GM19463 (cell line): ENCODE data around the gene OSBPL3.

Experiments
- ATAC-seq: cut with Tn5 transposase; IDR thresholded peaks from one replicate; pipeline ENCODE4 v1.9.1; 2021; ENCODE audit warnings: mild to moderate bottlenecking, moderate library complexity; ENCODE audit not compliant: unreplicated experiment

OSBPL3 gene

DNA sequence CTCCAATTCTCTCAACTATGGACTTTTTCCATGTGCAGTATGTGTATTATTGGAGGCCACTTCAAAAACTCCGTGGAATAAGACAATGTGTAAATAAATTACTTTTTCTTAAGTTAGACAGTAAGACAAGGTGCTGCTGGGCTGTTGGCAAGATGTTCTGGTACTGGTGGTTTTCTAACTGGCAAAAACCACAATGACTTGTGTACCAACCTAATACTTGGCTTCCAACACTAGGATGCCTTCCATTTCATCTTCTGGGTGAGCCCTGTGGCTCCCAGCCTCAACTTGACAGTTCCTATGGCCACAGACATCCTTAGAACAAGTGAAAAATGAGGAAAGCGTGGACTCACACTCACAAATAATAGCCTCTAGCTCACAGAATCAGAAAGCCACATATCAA lies 77.0 kb downstream of the OSBPL3 start:
- no peak for ATAC-seq

GRCh38 chr7:24902276-24902675 lies 77.7 kb downstream of the OSBPL3 start:
- ATAC-seq, result no peak

- ATAC-seq, result peak; percentile 54
Observed at GRCh38 chr7:24899905-24900304, 80.1 kb downstream of the OSBPL3 start.

DNA sequence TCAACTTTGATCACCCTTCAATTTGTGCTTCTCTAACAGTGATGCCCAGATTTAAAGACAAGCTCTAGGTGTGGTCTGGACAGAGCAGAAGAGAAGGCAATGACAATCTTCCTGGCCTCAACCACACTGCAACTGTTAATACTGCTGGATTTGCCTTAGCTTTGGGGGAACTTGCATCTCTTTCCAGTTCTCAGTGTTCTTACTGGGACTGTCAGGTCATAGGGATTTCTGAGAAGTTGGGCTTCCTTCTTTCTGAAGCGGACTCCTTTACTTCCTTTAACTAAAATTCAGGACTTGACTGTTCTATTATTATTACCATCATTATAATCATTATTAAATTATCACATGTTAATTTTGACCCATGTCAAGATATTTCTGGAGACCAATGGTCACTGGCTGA lies 80.8 kb downstream of the OSBPL3 start:
- ATAC-seq, result no peak

DNA sequence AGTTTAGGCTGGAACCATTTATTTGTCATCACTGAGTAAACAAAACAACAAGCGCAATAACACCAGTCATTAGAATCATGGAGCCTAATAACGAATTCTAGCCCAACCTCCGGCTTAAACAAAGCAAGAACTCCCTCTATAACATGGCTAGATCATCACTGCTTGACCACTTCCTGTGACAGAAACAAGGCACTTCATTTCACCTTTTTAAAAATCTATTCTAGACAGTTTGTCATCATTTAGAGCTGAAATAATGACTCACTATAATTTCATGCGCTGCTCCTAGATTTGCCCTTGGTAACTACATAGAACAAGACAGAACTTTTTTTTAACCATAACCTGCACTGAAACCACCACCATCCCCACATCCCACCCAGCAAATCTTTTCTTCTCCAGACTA lies 81.3 kb downstream of the OSBPL3 start:
- peak; percentile 38 for ATAC-seq

- peak; percentile 61 for ATAC-seq
Observed at GRCh38 chr7:24896031-24896501, 83.9 kb downstream of the OSBPL3 start.

- ATAC-seq, result no peak
Observed at GRCh38 chr7:24894429-24895221, 85.4 kb downstream of the OSBPL3 start.

DNA sequence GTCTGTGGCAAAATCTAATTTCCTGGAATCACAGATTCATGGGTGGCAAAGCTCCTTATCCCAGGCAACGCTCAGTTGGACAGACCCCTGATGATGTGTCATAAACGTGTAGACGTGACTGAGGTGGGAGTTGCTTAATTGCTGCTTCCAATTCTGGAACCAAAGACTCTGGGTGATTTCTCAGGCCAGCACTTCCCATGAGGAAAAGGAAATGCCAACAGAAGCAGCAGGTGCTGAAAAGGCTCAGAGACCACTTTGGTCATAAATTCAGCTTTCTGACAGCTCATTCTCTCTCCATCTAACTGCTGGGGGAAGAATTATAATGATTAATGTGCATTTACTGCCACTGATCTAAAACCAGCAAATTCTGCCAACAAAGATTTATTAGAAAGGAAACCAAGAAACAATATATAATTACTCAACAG lies 88.7 kb downstream of the OSBPL3 start:
- no peak for ATAC-seq

GRCh38 chr7:24889611-24890010 lies 90.4 kb downstream of the OSBPL3 start:
- peak; percentile 65 for ATAC-seq

GRCh38 chr7:24888653-24889052 lies 91.3 kb downstream of the OSBPL3 start:
- no peak for ATAC-seq

GRCh38 chr7:24885716-24886115 lies 94.3 kb downstream of the OSBPL3 start:
- no peak for ATAC-seq

GRCh38 chr7:24885305-24885704 lies 94.7 kb downstream of the OSBPL3 start:
- no peak for ATAC-seq

GRCh38 chr7:24884401-24884800 lies 95.6 kb downstream of the OSBPL3 start:
- ATAC-seq, result no peak

DNA sequence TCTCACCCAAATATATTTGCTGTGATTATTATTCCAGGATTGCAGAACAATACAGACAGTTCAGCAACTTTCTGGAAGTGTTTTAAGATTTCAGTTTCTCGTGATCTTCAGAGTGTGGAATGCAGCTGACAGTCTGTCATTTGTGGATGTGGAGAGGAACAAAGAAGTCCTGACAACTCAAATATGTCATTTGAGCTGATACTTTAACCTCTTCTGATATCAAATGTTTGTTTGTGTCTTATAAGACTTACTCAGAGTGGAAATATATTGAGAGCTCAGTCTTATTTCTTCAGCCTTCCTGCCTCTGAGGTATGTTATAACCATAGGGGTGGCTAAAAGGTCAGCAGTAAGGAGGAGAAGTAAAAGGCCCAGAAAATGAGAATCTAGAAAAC lies 96.4 kb downstream of the OSBPL3 start:
- ATAC-seq, result no peak

- no peak for ATAC-seq
Observed at GRCh38 chr7:24882989-24883621, 96.9 kb downstream of the OSBPL3 start.

DNA sequence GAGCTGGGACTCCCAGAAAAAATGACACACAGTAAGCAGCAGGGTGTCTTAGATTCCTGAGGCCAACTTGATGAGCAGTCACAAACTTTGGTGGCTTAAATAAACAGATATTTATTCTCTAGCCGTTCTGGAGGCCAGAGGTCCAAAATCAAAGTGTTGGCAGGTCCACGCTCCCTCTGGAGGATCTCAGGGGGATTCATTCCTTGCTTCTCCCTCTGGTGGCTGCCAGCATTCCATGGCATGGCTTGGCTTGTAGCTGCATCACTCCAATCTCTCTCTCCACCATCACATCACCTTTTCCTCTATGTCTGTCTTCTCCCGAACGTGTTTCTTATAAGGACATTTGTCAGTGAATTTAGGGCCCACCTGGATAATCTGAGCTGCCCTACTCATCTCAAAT lies 98.4 kb downstream of the OSBPL3 start:
- ATAC-seq, result no peak

GRCh38 chr7:24880886-24881285 lies 99.1 kb downstream of the OSBPL3 start:
- no peak for ATAC-seq

DNA sequence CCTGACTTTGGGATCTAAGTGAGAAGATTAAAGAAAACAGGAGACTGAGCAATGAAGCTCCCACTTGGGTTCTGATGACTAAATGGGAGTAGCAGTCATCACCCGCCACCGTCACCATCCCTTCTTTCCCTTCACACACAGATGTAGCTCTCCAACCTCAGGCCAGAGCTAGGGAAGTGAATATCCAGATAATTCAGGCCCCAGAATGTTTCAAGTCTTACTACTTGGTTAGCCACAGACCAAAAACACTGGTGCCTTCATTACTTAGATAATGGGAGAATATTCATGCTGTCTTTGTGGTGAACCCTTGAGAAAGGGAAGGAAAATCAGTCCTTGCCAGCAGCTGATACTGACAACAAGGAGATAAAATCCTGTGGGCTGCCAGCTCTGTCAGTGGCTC lies 100.7 kb downstream of the OSBPL3 start:
- no peak for ATAC-seq

- ATAC-seq, result peak; percentile 92
Observed at GRCh38 chr7:24877790-24878311, 102.1 kb downstream of the OSBPL3 start.

GRCh38 chr7:24874791-24875190 lies 105.2 kb downstream of the OSBPL3 start:
- no peak for ATAC-seq

- no peak for ATAC-seq
Observed at GRCh38 chr7:24873944-24874343, 106.0 kb downstream of the OSBPL3 start.

DNA sequence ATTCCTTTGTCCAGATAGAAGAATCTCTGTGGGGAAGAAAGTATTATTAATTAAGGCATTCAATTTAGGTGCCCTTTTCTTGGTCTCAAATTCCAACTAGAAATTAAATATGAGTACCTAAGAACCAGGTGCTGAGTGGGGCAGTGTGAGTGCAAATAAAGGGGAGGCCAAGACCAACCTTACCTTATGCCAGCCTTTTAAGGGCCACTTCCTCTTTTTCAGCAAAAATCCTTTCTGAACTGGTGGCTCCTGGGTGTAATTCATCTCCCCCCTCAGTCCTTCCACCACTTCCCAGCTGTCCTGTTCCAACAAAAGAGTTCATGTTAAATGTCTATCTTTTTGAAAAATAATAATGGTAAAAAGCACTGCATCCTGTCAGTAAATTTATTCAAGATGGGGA lies 108.2 kb downstream of the OSBPL3 start:
- no peak for ATAC-seq
